KOPT-K1 (cell line): Measurements from ENCODE around the gene FAM124B.

Experiments used
- H3K27ac ChIP-seq: fragments of 200-600 bp; sonication (generic); 2 replicates; pipeline ENCODE4 v1.5.1; 2016; ENCODE audit warnings: antibody characterized with exemption, mild to moderate bottlenecking, low read depth, low read length; ENCODE audit not compliant: poor library complexity, severe bottlenecking
- H3K36me3 ChIP-seq: fragments of 200-600 bp; sonication (generic); 2 replicates; pipeline ENCODE4 v1.5.1; 2017; ENCODE audit warnings: antibody characterized with exemption, mild to moderate bottlenecking, low read length, moderate library complexity; ENCODE audit not compliant: insufficient read depth
- H3K9me3 ChIP-seq: fragments of 200-600 bp; sonication (generic); 2 replicates; pipeline ENCODE4 v1.5.1; 2017; ENCODE audit warnings: antibody characterized with exemption, low read length, mild to moderate bottlenecking; ENCODE audit not compliant: insufficient read depth, poor library complexity, severe bottlenecking

The FAM124B gene

GRCh38 chr2:224401641-224402342, at the start of gene FAM124B:
Gene FAM124B, minus strand, starts transcription at chr2:224402107. Its CDS starts 339 bp downstream, at chr2:224401768.
- H3K36me3 ChIP-seq: no peaks in the 10 kb centered on the region
- peaks cover 14% of the 10 kb centered on the region for H3K9me3 ChIP-seq
- no peak within 1 kb of the TSS for H3K27ac ChIP-seq

DNA sequence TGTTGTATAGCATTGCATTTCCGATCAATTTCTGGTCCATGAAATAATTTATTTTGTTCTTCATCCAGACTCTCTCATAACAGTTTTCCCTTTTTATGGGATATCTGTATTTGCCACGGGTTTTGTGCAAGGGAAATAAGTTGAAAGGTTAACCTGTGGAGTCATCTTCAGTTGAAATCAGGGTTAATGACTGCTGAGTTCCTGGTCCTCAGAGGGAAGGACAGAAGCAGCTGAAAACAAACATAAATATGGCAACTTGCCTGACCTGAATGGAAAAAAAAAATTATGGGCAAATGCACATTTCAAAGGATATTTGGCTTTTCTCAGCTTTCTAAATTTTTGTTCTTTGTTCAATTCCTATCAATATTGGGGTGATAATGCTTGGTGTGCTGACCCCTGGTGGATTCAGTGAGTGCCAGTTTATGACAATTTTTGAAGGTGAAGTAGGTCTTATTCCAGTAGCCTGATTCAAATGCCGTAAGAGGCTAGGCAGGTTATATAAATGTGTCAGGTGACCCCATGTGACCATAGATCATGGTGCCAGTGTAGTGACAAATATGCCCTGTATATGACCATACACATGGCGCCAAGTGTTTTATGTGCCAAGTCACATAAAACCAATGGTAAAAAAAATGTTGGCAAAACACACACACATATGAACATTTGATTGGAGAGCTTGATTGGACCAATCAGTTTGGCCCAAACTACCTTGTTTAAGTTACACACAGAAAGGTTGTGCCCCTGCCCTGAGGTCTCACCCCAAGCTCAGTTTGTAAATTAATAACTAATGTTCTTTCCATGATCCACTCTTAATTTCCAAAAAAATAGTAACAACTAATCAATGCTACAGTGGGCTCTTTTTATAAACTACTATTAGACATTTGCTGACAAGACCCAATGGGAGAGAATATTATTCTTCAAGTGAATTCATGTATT, 47.6 kb upstream of the FAM124B start:
- H3K9me3 ChIP-seq: no peaks in the 10 kb centered on the region
- no peak overlapping the region for H3K27ac ChIP-seq
- H3K36me3 ChIP-seq: no peaks in the 10 kb centered on the region

GRCh38 chr2:224448236-224448635, 46.3 kb upstream of the FAM124B start:
- Histone ChIP-seq H3K27ac (no peak overlapping the region), H3K9me3 (no peaks in the 10 kb centered on the region), H3K36me3 (no peaks in the 10 kb centered on the region)

DNA sequence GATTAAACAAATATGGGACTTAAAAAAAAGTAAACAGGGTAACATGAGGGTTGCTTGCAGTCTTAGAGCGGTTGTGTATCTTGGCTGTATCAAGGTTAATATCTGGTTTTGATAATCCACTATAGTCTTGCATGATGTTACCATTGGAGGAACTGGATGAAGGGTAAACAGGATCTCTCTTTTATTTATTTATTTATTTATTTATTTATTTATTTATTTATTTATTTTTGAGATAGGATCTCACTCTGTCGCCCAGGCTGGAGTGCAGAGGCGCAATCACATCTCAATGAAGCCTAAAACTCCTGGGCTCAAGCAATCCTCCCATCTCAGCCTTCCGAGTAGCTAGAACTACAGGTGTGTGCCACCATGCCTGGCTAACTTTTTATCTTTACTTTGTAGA, 42.9 kb upstream of the FAM124B start:
- Histone ChIP-seq H3K27ac (no peak overlapping the region), H3K9me3 (no peaks in the 10 kb centered on the region), H3K36me3 (no peaks in the 10 kb centered on the region)

DNA sequence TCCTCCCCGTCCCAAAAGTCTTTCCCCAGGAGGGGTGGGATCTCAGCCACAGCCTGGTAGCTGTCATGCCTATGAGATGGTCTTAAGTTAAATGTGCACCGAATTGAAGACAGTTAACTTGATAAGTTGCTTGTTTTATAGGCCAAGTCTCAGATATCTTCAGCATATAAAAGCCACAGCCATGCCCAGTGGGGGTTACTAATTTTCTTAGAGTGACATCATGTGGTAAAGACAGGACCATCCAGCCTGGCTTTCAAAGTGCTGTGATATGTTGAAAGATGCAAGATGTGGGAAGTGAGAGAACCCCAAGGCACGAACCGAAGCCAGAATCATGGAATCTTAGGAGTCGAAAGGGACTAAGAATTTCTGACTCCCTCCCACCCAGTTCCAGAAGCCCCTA, 42.1 kb upstream of the FAM124B start:
- Histone ChIP-seq H3K9me3 (no peaks in the 10 kb centered on the region), H3K36me3 (no peaks in the 10 kb centered on the region), H3K27ac (no peak overlapping the region)

- Histone ChIP-seq H3K27ac (no peak overlapping the region), H3K9me3 (no peaks in the 10 kb centered on the region), H3K36me3 (no peaks in the 10 kb centered on the region)
These were observed 40.4 kb upstream of the FAM124B start for GRCh38 chr2:224442071-224442967.

DNA sequence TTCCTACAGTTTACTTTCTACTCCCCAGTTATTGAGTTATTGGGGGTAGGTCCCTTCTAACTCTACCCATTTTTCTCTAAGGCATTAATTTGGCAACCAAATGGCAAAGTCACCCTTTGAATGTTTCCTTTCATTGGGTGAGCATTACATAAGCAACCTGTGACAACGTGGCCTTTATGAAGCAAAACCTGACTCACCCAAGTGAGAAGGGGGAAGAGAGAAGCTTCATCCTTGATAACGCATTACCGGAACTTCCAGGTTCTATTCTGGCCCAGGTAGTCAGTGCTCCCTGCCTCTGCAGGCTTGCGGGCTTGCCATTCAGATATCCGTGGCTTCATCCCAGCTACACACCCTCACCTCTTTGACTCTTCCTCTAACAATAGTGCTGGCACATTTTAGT, 39.1 kb upstream of the FAM124B start:
- Histone ChIP-seq H3K36me3 (no peaks in the 10 kb centered on the region), H3K27ac (no peak overlapping the region), H3K9me3 (no peaks in the 10 kb centered on the region)

DNA sequence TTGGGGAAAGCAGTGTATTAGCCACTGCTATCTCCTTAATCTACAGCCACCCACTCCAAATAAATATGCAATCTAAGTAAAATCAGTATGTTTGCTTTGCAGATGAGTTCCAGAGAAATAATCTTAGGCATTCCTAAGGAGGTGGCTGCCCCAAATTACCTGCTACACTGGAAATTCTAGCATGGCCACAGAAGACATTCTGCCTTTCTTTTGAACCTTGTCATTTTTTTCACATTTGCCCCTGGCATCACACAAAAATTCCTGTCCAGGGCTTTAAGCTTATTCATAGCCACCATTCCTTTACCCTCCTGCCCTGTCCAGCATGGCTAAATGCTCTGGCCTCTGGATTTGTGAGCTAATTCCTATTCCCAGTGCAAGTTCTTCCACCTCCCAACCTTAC, 36.8 kb upstream of the FAM124B start:
- Histone ChIP-seq H3K9me3 (no peaks in the 10 kb centered on the region), H3K36me3 (no peaks in the 10 kb centered on the region), H3K27ac (no peak overlapping the region)

DNA sequence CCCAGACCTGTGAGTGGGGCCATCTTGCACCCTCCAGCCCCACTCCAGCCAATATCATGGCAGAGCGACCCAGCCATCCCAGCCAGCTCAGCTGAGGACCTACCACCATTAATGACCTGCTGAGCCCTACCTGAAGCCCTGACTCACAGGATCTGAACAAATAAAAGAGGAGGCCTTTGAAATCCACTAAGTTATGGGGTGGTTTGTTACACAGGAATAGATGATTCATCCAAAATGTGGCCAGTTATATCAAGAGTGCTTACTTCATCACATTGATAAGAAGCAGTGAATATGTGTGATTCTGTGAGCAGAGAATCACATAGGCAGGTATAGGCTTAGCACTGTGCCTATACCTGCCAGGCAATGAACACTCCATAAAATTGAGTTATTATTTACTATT, 34.7 kb upstream of the FAM124B start:
- no peaks in the 10 kb centered on the region for H3K36me3 ChIP-seq
- H3K27ac ChIP-seq: no peak overlapping the region
- no peaks in the 10 kb centered on the region for H3K9me3 ChIP-seq

DNA sequence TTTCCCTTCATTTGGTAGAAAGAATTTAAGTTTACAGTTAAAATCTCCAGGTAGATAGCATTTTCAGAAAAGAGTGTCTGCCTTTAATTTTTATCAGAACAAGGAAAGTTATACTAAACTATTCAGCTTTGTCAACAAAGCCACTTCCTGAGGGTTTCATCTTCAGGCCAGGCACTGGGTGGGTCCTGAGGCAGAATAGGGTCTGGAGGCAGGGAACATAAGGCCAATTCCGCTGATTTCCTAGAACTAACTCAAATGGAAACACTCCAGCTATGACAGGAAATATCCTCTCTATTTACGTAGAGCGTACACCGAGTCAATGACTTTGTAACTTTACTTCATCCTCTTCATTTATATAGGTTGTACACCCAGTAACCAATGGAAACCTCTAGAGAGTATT, 32.7 kb upstream of the FAM124B start:
- no peak overlapping the region for H3K27ac ChIP-seq
- no peaks in the 10 kb centered on the region for H3K36me3 ChIP-seq
- peaks cover 7% of the 10 kb centered on the region for H3K9me3 ChIP-seq

DNA sequence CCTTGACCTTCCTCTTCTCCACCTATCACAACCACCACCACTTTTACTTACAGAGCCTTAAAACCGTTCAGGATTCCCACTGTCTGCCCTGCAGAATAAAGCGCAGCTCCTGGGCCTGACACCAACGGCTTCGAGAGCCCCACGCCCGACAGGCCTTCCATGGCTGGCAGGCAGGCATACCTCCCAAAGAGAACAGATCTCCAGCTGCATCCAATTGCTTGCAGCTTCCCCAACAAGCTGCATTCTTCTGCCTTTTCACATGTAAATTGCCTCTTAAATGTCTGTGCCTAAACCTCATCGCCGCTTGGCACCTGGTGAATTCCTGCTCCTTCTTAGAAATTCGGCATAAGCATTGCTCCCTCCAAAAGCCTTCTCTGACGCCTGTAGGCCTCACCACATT, 31.5 kb upstream of the FAM124B start:
- Histone ChIP-seq H3K9me3 (peaks cover 11% of the 10 kb centered on the region), H3K27ac (no peak overlapping the region), H3K36me3 (no peaks in the 10 kb centered on the region)

DNA sequence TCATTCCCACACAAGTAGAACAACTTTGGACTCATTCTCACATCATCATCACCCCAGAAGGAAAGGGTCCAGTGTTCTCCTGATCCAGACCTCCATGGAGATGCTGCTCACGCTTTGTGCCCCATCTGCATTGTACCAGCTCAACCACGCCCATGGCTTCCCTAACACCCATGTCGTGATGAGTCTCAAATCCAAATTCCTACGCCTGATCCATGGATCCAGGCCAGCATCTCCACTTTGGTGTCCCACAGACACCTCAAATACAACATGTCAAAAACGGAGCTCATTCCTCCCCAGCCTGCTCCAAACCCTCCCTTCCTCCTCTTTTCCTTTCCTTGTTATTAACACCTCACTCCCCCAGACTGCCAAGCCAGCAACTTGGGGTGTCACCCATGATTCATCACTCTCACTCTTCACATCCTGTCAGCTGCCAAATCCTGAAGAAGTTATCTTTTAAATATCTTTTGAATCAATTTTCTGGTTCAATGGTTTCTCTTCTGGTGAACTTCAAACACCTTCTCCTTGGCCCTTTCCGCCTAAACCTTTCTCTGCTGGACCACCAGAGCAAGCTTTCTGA, 30.2 kb upstream of the FAM124B start:
- Histone ChIP-seq H3K27ac (no peak overlapping the region), H3K9me3 (peaks cover 14% of the 10 kb centered on the region), H3K36me3 (no peaks in the 10 kb centered on the region)

DNA sequence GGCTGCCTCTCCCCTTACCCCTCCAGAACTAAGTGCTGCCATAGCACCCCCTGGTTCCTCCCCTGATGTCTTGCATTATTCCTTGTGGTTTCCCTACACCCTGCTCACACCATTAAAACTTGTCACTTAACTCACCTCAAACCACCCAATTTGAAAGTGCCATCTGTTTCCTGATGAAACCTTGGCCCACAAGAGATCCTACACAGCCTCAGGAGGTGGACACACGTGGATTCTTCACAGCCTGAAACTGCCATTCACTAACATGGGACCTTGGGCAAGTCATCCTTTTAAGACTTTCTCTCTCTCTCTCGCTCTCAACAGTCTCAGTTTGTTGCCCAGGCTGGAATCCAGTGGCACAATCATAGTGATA, 27.5 kb upstream of the FAM124B start:
- Histone ChIP-seq H3K27ac (no peak overlapping the region), H3K9me3 (peaks cover 14% of the 10 kb centered on the region), H3K36me3 (no peaks in the 10 kb centered on the region)

- H3K36me3 ChIP-seq: no peaks in the 10 kb centered on the region
- H3K27ac ChIP-seq: no peak overlapping the region
These were observed 27.0 kb upstream of the FAM124B start for GRCh38 chr2:224428787-224429440.

More at GRCh38 chr2:224428787-224429440, 27.0 kb upstream of the FAM124B start:
- H3K9me3 ChIP-seq: peaks cover 14% of the 10 kb centered on the region
